Stomach smooth muscle (tissue), 2 donors: Measurements from ENCODE around the gene ISCA2.
A peak's percentile ranks its signal among the peaks of the same experiment; 100 is the strongest.

Source experiments
- H3K27ac ChIP-seq: one replicate; pipeline ENCODE4 v1.7.0; 2013; ENCODE audit warnings: mild to moderate bottlenecking, low read length, inconsistent platforms
- H3K27me3 ChIP-seq, 2 donors: one replicate each; pipeline ENCODE4 v1.7.0; 2013; ENCODE audit warnings: low read length in 2 of 2; ENCODE audit not compliant: insufficient read depth in 2 of 2, control insufficient read depth in 1 of 2
- H3K36me3 ChIP-seq, 2 donors: one replicate each; pipeline ENCODE4 v1.7.0; 2013; ENCODE audit warnings: low read length in 2 of 2; ENCODE audit not compliant: control insufficient read depth in 2 of 2, insufficient read depth in 2 of 2
- H3K4me1 ChIP-seq: one replicate; pipeline ENCODE4 v1.7.0; 2013; ENCODE audit warnings: low read length; ENCODE audit not compliant: control insufficient read depth, insufficient read depth
- H3K4me3 ChIP-seq, 2 donors: one replicate each; pipeline ENCODE4 v1.7.0; 2013; ENCODE audit warnings: low read length in 2 of 2
- H3K9ac ChIP-seq, 2 donors: one replicate each; pipeline ENCODE4 v1.7.0; 2013; ENCODE audit warnings: low read length in 2 of 2, mild to moderate bottlenecking in 1 of 2
- H3K9me3 ChIP-seq, 2 donors: one replicate each; pipeline ENCODE4 v1.7.0; 2013; ENCODE audit warnings: low read length in 2 of 2; ENCODE audit not compliant: control insufficient read depth in 2 of 2
- donor health status: healthy.
- donor health status: Pancreatic carcinoma.

ISCA2 gene

GRCh38 chr14:74501691-74502090, 8.1 kb downstream of the ISCA2 start:
- no peak overlapping the region for H3K27ac ChIP-seq
- H3K9ac ChIP-seq = peak overlapping the region in 1 of 2 donors; percentile 36
- no peaks in the 10 kb centered on the region for H3K27me3 ChIP-seq
- H3K4me1 ChIP-seq = peaks cover 10% of the 10 kb centered on the region
- H3K9me3 ChIP-seq = no peaks in the 10 kb centered on the region
- peaks cover 0 to 2% of the 10 kb centered on the region in 2 donors for H3K36me3 ChIP-seq
- peak overlapping the region in 1 of 2 donors; percentile 54 for H3K4me3 ChIP-seq

- Histone ChIP-seq H3K9ac (no peak overlapping the region), H3K4me1 (peaks cover 10% of the 10 kb centered on the region), H3K27ac (no peak overlapping the region), H3K4me3 (no peak overlapping the region), H3K9me3 (no peaks in the 10 kb centered on the region), H3K36me3 (peaks cover 0 to 2% of the 10 kb centered on the region in 2 donors), H3K27me3 (no peaks in the 10 kb centered on the region)
Measured at GRCh38 chr14:74502236-74503019, 8.9 kb downstream of the ISCA2 start.

- Histone ChIP-seq H3K27me3 (no peaks in the 10 kb centered on the region), H3K9ac (no peak overlapping the region), H3K27ac (no peak overlapping the region), H3K4me1 (peaks cover 10% of the 10 kb centered on the region), H3K36me3 (peaks cover 0 to 2% of the 10 kb centered on the region in 2 donors), H3K4me3 (no peak overlapping the region), H3K9me3 (no peaks in the 10 kb centered on the region)
Measured at GRCh38 chr14:74503291-74503937, 9.8 kb downstream of the ISCA2 start.

- peaks cover 10% of the 10 kb centered on the region for H3K4me1 ChIP-seq
- H3K27ac ChIP-seq = no peak overlapping the region
- peaks cover 0 to 2% of the 10 kb centered on the region in 2 donors for H3K36me3 ChIP-seq
- no peaks in the 10 kb centered on the region for H3K27me3 ChIP-seq
- H3K4me3 ChIP-seq = no peak overlapping the region
- H3K9me3 ChIP-seq = no peaks in the 10 kb centered on the region
- no peak overlapping the region for H3K9ac ChIP-seq
Measured at GRCh38 chr14:74503938-74504335, 10.4 kb downstream of the ISCA2 start.

- Histone ChIP-seq H3K4me1 (peaks cover 10% of the 10 kb centered on the region), H3K9me3 (no peaks in the 10 kb centered on the region), H3K27ac (no peak overlapping the region), H3K9ac (no peak overlapping the region), H3K27me3 (no peaks in the 10 kb centered on the region), H3K36me3 (peaks cover 0 to 2% of the 10 kb centered on the region in 2 donors), H3K4me3 (no peak overlapping the region)
Measured at GRCh38 chr14:74504412-74504811, 10.8 kb downstream of the ISCA2 start.

GRCh38 chr14:74504874-74505720, 11.5 kb downstream of the ISCA2 start:
- Histone ChIP-seq H3K9me3 (no peaks in the 10 kb centered on the region), H3K36me3 (peaks cover 0 to 2% of the 10 kb centered on the region in 2 donors)

GRCh38 chr14:74505831-74506230, 12.3 kb downstream of the ISCA2 start:
- H3K36me3 ChIP-seq = no peaks in the 10 kb centered on the region
- H3K27me3 ChIP-seq = no peaks in the 10 kb centered on the region
- H3K9me3 ChIP-seq = no peaks in the 10 kb centered on the region
- H3K9ac ChIP-seq = no peak overlapping the region
- H3K4me1 ChIP-seq = peaks cover 8% of the 10 kb centered on the region
- no peak overlapping the region for H3K27ac ChIP-seq
- no peak overlapping the region for H3K4me3 ChIP-seq

More at GRCh38 chr14:74504874-74505720, 11.5 kb downstream of the ISCA2 start:
- H3K27ac ChIP-seq = no peak overlapping the region
- no peaks in the 10 kb centered on the region for H3K27me3 ChIP-seq
- H3K4me3 ChIP-seq = no peak overlapping the region
- no peak overlapping the region for H3K9ac ChIP-seq
- H3K4me1 ChIP-seq = peaks cover 10% of the 10 kb centered on the region

GRCh38 chr14:74506411-74506851, 12.9 kb downstream of the ISCA2 start:
- Histone ChIP-seq H3K9me3 (no peaks in the 10 kb centered on the region), H3K27me3 (peaks cover 0 to 3% of the 10 kb centered on the region in 2 donors), H3K36me3 (no peaks in the 10 kb centered on the region), H3K9ac (no peak overlapping the region), H3K4me1 (peaks cover 2% of the 10 kb centered on the region), H3K27ac (no peak overlapping the region), H3K4me3 (no peak overlapping the region)

GRCh38 chr14:74507085-74507484, 13.5 kb downstream of the ISCA2 start:
- Histone ChIP-seq H3K4me3 (no peak overlapping the region), H3K27ac (no peak overlapping the region), H3K27me3 (peaks cover 0 to 4% of the 10 kb centered on the region in 2 donors), H3K36me3 (no peaks in the 10 kb centered on the region), H3K9ac (no peak overlapping the region), H3K4me1 (no peaks in the 10 kb centered on the region), H3K9me3 (no peaks in the 10 kb centered on the region)

GRCh38 chr14:74507840-74508239, 14.3 kb downstream of the ISCA2 start:
- H3K4me1 ChIP-seq = no peaks in the 10 kb centered on the region
- peaks cover 0 to 5% of the 10 kb centered on the region in 2 donors for H3K27me3 ChIP-seq
- no peak overlapping the region for H3K4me3 ChIP-seq
- H3K36me3 ChIP-seq = no peaks in the 10 kb centered on the region
- no peak overlapping the region for H3K9ac ChIP-seq
- no peaks in the 10 kb centered on the region for H3K9me3 ChIP-seq
- no peak overlapping the region for H3K27ac ChIP-seq
